SK-N-MC (cell line): ENCODE results near the gene SH3PXD2A.

Experiments used
- DNase-seq: peaks from one replicate; pipeline ENCODE4 v3.0.0-alpha.2; 2011; ENCODE audit warnings: low read depth, low spot score
- H3K27ac ChIP-seq: fragments of 200-600 bp; sonication (generic); 2 replicates; pipeline ENCODE4 v1.5.1; 2016; ENCODE audit warnings: mixed run types
- H3K36me3 ChIP-seq: fragments of 200-600 bp; sonication (generic); 2 replicates; pipeline ENCODE4 v1.6.1; 2017; ENCODE audit warnings: antibody characterized with exemption, low read length, mixed read lengths; ENCODE audit not compliant: insufficient read depth
- H3K4me3 ChIP-seq: fragments of 200-600 bp; sonication (generic); 2 replicates; pipeline ENCODE4 v1.5.1; 2016
- H3K9ac ChIP-seq: fragments of 200-600 bp; sonication (generic); 2 replicates; pipeline ENCODE4 v1.8.0; 2017; ENCODE audit warnings: mixed run types, mixed read lengths; ENCODE audit not compliant: insufficient read length
- H3K9me3 ChIP-seq: fragments of 200-600 bp; sonication (generic); 2 replicates; pipeline ENCODE4 v1.6.1; 2017; ENCODE audit warnings: low read depth, mild to moderate bottlenecking, antibody characterized with exemption, low read length, moderate library complexity, mixed read lengths
- EZH2 ChIP-seq: fragments of 200-600 bp; sonication (generic); IDR thresholded peaks from one replicate; pipeline ENCODE4 v1.6.1; 2017; ENCODE audit warnings: antibody characterized with exemption
- FOXP2 ChIP-seq: optimal IDR thresholded peaks from 2 replicates; pipeline ENCODE3; 2011; ENCODE audit warnings: mild to moderate bottlenecking, moderate library complexity; ENCODE audit not compliant: insufficient read depth; ENCODE audit errors: extremely low read length, control extremely low read depth
- POLR2AphosphoS5 ChIP-seq: IDR thresholded peaks from 2 replicates; pipeline ENCODE4 v1.6.1; 2012; ENCODE audit warnings: mild to moderate bottlenecking, low read depth, low read length, borderline replicate concordance

Gene SH3PXD2A

DNA sequence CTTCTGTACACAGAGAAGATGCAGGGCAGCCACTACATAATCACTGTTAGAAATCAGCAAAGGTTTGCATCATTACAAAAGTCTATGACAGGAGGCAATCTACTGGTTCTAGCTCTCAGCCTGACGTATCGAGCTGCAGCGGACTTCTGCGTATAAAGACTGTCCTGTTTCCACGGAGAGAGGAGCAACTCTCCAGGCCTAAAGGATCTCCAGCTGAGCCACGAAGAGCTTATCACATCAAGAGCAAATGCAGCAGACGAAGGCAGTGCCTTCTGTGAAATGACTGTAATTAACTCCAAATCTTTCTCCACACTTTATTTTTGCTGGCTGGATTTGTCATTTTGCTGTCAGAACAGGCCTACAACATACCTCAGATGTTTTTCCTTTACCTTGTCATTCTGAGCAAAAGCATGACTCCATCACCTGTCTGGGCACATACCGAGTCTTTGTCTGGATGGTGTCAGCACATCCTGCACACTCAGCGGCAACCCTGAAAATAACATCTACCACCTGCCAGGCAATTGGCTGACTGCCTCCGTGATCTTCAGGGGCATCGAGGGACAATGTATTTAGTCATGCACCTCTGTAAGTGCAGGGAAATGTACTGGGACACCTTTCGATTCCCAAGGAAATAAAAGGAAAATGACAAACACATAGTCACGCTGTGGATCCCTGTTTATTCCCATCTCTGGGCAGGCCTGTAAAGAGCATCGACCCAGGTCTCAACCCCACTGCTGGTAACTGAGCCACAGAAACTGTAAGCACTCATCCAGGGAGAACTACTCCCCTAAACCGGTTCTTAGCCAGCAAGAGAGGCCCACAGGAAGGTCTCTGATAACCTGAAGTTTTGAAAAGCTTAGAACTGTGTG is 26.3 kb upstream of the SH3PXD2A start:
- Histone ChIP-seq H3K36me3 (no peaks in the 10 kb centered on the region), H3K4me3 (no peak overlapping the region), H3K27ac (no peak overlapping the region), H3K9me3 (no peaks in the 10 kb centered on the region), H3K9ac (no peak overlapping the region)
- no peak for TF ChIP-seq FOXP2
- no peak for TF ChIP-seq POLR2AphosphoS5
- TF ChIP-seq EZH2, result no peak
- DNase-seq, result no peak

DNA sequence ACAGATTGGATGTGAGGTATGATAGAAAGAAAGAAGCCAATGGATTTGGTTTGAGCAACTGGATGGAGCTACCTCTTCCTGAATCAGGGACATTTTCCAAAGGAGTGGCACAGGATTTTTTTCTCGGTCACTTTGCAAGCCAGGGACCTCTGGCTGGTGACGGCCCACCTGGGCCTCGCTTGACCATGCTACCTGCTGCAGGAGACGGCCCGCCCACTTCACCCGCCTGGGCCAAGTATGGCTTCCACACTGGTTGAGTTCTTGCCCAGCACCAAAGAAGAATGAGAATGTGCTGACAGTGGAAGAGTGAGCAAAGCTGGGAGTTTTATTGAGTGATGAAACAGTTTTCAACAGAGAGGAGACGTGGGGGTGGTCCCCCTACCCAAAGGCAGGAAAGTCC is 24.5 kb upstream of the SH3PXD2A start:
- no peak for TF ChIP-seq FOXP2
- no peak for TF ChIP-seq EZH2
- TF ChIP-seq POLR2AphosphoS5, result no peak
- Histone ChIP-seq H3K9ac (no peak overlapping the region), H3K27ac (no peak overlapping the region), H3K36me3 (no peaks in the 10 kb centered on the region), H3K4me3 (no peak overlapping the region), H3K9me3 (no peaks in the 10 kb centered on the region)
- DNase-seq, result no peak

DNA sequence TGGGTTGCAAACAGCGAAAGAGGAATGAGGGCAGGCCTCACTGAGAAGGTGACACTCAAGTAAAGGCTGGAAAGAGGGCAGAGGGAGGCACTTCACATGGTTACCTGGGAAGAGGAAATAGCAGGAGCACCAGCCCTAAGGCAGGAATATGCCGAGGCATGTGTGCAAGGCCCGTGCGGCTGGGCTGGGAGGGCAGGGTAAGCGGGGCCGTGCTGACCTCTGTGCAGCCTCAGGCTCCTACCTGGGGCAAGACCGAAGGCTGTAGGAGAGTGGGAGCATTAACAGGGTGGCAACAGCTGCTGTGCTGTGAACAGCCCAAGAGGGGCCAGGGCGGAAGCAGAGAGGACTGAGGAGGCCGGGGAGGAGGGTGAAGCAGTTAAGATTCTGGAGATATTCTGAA is 24.0 kb upstream of the SH3PXD2A start:
- no peak for DNase-seq
- Histone ChIP-seq H3K36me3 (no peaks in the 10 kb centered on the region), H3K9ac (no peak overlapping the region), H3K4me3 (no peak overlapping the region), H3K27ac (no peak overlapping the region), H3K9me3 (no peaks in the 10 kb centered on the region)
- TF ChIP-seq POLR2AphosphoS5 (no peak), FOXP2 (no peak), EZH2 (no peak)

DNA sequence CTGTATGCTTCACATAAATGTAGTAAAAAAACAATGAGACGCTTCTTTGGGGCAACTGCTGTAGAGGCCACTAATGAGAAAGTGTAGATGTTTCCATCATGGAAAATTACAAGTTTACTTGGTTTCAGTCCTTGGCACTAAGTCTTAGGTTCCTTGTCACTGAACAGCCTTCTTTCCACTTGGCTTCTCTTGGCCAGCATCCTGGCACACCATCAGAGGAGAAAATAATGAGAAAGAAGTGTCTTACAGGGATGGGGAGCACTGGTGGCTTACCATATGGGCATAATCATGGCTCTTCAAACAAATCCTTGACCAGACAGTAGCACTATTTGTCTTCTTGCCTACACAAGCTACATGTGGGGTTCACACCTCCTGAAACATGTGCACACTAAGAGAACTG is 22.5 kb upstream of the SH3PXD2A start:
- Histone ChIP-seq H3K36me3 (no peaks in the 10 kb centered on the region), H3K9me3 (no peaks in the 10 kb centered on the region), H3K4me3 (no peak overlapping the region), H3K9ac (no peak overlapping the region), H3K27ac (no peak overlapping the region)
- TF ChIP-seq FOXP2 (no peak), POLR2AphosphoS5 (no peak), EZH2 (no peak)
- no peak for DNase-seq

- no peak overlapping the region for H3K4me3 ChIP-seq
- DNase-seq, result no peak
- TF ChIP-seq POLR2AphosphoS5 (no peak), FOXP2 (no peak), EZH2 (no peak)
Observed at GRCh38 chr10:103876155-103876554, 20.8 kb upstream of the SH3PXD2A start.

DNA sequence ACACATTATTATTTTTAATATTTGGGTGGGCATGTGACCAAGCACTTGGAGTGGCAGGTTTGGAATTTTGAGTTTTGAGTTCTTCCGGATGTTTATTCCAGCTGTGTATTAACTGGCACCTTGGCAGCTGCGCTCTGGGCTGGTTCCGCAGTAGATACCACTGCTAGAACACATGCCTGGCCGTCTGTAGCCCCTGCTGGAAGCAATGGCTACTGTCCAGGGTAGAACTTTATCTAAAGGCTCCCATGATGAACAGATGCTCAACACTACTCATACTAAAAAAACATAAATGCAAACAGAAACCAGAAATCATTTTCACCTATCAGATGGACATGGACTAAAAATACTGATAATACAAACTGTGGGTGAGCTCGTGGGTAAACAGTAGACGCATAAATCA is 19.4 kb upstream of the SH3PXD2A start:
- H3K4me3 ChIP-seq, result no peak overlapping the region
- H3K9me3 ChIP-seq, result no peaks in the 10 kb centered on the region
- no peaks in the 10 kb centered on the region for H3K36me3 ChIP-seq
- H3K9ac ChIP-seq, result no peak overlapping the region
- H3K27ac ChIP-seq, result no peak overlapping the region
- DNase-seq, result no peak
- no peak for TF ChIP-seq EZH2
- no peak for TF ChIP-seq POLR2AphosphoS5
- no peak for TF ChIP-seq FOXP2

More at GRCh38 chr10:103876155-103876554, 20.8 kb upstream of the SH3PXD2A start:
- H3K36me3 ChIP-seq, result no peaks in the 10 kb centered on the region
- H3K9ac ChIP-seq, result no peak overlapping the region
- no peaks in the 10 kb centered on the region for H3K9me3 ChIP-seq
- no peak overlapping the region for H3K27ac ChIP-seq

DNA sequence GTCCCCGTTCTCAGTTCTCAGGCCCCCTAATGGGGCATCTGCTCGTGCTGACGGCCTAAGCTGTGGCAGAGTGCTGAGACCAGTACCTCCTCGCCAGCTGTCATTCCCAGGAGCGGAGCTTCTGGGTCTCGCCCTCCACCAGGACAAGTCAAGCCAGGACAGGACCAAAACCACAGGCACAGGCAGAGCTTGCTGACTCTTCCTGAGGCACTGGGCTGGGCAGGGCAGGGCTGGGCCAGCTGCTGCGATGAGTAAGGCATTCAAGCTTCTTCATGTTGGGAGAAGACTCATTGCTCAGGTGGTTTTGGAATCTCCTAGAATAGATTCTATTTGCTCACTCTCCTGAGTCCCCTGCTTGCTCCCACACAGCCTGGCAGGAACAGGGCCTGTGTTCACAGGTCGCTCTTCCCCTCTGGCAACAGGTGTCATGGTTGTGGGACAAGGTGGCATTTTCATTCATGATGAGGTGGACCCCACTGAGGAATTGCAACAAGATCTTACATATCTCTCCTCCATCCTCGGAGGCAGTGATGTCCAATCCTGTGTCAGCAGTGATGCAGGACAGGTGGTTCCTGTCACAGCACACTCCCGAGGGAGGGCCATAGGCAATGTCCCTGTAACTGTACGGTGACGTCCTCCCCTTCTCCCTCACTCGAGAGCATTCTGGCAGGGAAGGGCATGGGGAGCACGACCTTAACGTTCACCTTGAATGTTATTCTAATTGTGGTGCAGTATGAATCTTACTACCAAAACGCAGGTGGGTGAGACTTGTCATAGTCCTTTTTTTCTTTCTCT is 17.0 kb upstream of the SH3PXD2A start:
- no peak for DNase-seq
- Histone ChIP-seq H3K36me3 (no peaks in the 10 kb centered on the region), H3K9ac (no peak overlapping the region), H3K27ac (no peak overlapping the region), H3K9me3 (no peaks in the 10 kb centered on the region), H3K4me3 (no peak overlapping the region)
- TF ChIP-seq POLR2AphosphoS5, result no peak
- no peak for TF ChIP-seq EZH2
- no peak for TF ChIP-seq FOXP2

DNA sequence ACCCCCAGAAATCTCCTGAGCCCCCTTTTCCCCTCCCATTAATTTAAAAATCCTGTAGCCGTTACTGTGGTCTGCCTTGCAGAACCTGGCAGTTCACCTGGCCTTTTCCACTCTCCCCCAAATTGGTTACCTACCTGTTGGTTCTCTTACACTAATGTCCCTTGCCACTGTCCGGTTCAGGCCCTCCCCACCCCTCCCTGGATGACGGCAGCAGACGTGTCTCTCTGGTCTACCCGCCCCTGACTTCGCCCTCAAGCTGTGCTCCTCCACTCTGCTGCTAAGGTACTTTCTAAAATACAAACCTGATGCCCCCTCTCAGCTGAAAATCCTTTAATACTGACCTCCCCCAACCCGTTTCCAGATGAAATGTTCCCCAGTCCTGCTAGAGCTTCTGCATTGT is 15.6 kb upstream of the SH3PXD2A start:
- DNase-seq, result no peak
- H3K4me3 ChIP-seq, result peak overlapping the region; percentile 47
- no peaks in the 10 kb centered on the region for H3K36me3 ChIP-seq
- TF ChIP-seq EZH2, result no peak
- no peak for TF ChIP-seq POLR2AphosphoS5
- no peak for TF ChIP-seq FOXP2
- no peaks in the 10 kb centered on the region for H3K9me3 ChIP-seq
- H3K27ac ChIP-seq, result peak overlapping the region; percentile 92
- peak overlapping the region; percentile 55 for H3K9ac ChIP-seq
